GM10266 (cell line): ENCODE results near the gene ABCE1.

Source experiments
- DNase-seq: peaks from one replicate; pipeline ENCODE4 v3.0.0; 2012; ENCODE audit errors: extremely low spot score
- TF ChIP-seq, protein P1 (sequence below): IDR thresholded peaks from 2 replicates; pipeline ENCODE4 v1.5.1; 2012; ENCODE audit warnings: mild to moderate bottlenecking, low read depth; ENCODE audit not compliant: control insufficient read depth, insufficient read depth; ENCODE audit errors: missing control alignments

Gene ABCE1

GRCh38 chr4:145156986-145157385 is 58.9 kb downstream of the ABCE1 start:
- DNase-seq: no peak
- TF ChIP-seq, protein P1, sequence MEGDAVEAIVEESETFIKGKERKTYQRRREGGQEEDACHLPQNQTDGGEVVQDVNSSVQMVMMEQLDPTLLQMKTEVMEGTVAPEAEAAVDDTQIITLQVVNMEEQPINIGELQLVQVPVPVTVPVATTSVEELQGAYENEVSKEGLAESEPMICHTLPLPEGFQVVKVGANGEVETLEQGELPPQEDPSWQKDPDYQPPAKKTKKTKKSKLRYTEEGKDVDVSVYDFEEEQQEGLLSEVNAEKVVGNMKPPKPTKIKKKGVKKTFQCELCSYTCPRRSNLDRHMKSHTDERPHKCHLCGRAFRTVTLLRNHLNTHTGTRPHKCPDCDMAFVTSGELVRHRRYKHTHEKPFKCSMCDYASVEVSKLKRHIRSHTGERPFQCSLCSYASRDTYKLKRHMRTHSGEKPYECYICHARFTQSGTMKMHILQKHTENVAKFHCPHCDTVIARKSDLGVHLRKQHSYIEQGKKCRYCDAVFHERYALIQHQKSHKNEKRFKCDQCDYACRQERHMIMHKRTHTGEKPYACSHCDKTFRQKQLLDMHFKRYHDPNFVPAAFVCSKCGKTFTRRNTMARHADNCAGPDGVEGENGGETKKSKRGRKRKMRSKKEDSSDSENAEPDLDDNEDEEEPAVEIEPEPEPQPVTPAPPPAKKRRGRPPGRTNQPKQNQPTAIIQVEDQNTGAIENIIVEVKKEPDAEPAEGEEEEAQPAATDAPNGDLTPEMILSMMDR: no peak

DNA sequence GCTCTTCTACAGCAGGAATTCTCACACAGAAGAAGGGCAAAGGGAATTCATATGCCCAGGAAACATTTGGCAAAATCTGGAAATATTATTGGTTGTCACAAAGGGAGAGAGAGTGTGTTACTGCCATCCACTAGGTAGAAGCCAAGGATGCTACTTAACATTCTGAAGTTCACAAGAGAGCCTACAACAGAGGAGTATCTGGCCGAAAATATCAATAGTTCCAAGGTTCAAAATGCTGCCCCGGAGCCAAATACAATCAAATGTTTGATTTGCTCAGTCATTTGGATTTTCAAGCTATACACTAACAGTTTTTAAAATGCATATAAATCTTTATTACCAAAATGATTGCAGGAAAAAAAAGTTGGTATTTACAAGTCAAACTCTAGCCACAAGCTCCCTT is 63.4 kb downstream of the ABCE1 start:
- no peak for DNase-seq
- TF ChIP-seq, protein P1: no peak

DNA sequence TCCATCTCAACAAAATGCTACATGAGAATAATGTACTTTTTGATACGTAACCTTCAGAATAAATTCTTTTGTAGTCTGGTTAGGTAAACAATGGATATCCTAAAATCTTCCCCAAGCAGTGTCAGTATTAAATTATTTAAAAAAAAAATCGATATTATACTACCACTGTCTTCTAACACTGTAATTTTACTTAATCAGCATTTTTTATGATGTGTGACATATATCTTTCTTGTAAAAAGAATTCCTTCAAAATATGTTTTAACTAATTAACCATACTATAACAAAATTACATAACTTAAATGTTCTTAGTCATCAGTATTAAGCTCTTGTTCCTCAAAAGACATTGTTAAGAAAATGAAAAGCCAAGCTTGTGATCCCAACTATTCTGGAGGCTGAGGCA is 69.8 kb downstream of the ABCE1 start:
- TF ChIP-seq, protein P1: no peak
- DNase-seq: no peak

GRCh38 chr4:145168581-145169187 is 70.6 kb downstream of the ABCE1 start:
- TF ChIP-seq, protein P1: no peak
- DNase-seq: no peak

DNA sequence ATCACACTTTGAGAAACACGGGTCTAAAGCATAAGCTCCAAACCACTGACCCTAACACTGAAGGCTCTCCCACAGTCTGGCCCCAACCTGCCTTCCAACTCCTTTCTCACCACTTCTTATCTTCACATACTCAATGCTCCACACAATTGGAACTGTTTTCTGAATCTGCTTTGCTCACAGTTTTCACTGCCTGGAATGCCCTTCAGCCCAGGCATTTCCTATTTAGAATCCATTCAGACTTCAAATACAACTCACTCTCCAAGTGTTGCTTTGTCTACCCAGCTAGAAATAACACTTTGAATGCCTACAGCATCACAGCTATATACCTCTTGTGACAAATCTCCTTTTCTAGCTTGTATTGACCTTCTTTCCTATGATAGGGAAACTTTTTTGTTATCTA is 72.1 kb downstream of the ABCE1 start:
- TF ChIP-seq, protein P1: no peak
- no peak for DNase-seq

- no peak for DNase-seq
- TF ChIP-seq, protein P1: no peak
Observed at GRCh38 chr4:145171911-145172310, 73.8 kb downstream of the ABCE1 start.

GRCh38 chr4:145176641-145177432 is 78.7 kb downstream of the ABCE1 start:
- TF ChIP-seq, protein P1: no peak
- DNase-seq: no peak
